ENCODE results near the gene ZNF451.

DNA sequence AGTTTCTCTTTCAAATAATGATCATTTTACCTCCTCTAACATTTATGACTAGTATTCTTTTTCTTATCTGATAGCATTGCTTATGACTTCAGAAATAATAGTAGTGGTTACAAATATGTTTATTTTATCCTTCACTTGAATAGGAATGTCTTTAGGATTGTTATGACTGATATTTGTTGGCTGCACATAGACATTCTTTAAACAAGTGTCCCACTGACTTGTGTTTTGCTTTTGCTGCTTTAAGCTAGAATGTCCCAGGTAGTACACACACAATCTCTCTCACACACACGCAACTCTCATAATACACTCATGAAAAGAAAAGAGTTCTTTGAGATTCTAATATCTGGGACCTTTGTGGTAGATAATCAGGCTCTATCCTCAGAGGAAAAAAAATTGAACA is 21.9 kb upstream of the ZNF451 start:
- no peak for TF ChIP-seq CTCF (IDR thresholded peaks at IDR 0.05)
- TF ChIP-seq POLR2A (IDR thresholded peaks at IDR 0.05), result no peak
